B cell (primary cell): Measurements from ENCODE around the gene SIDT2. TPM values are rescaled to one million over a fixed set of nuclear protein-coding genes. Genes with fewer than 3 reads are reported as not detected.

Experiments
- ATAC-seq: fragments of 200-7000 bp; cut with Tn5 transposase; one replicate; pipeline ENCODE4 v1.10.0; 2021; ENCODE audit warnings: low read depth, mild to moderate bottlenecking, moderate number of reproducible peaks, moderate library complexity
- CTCF ChIA-PET: fragments of 350-600 bp; sonication (Branson Sonifier 250); formaldehyde crosslinking; loops from one replicate; lab custom pipeline; 2021; ENCODE audit warnings: antibody characterized with exemption, inconsistent platforms; lab: Charles Lee
- POLR2A ChIA-PET: fragments of 350-600 bp; sonication (Branson Sonifier 250); formaldehyde crosslinking; loops from one replicate; lab custom pipeline; 2021; ENCODE audit warnings: antibody characterized with exemption; lab: Charles Lee
- DNase-seq: peaks from one replicate; pipeline ENCODE4 v3.0.0; 2013
- H2AFZ ChIP-seq: 2 replicates; pipeline ENCODE4 v1.6.1; 2012; ENCODE audit warnings: mild to moderate bottlenecking, low read depth, low read length; ENCODE audit not compliant: insufficient read depth, poor library complexity, severe bottlenecking
- H3K27ac ChIP-seq, 2 donors: 1 replicate in 1 of 2; 2 replicates in 1 of 2; pipeline ENCODE4 v1.5.1; 2012 to 2013; ENCODE audit warnings: low read length in 2 of 2, mild to moderate bottlenecking in 2 of 2, moderate library complexity in 1 of 2
- H3K27me3 ChIP-seq, 4 experiments: fragments of 200-600 bp in 1 of 4; sonication (generic) in 1 of 4; replicated peaks in 1 of 4; 1 replicate in 2 of 4; 2 replicates in 2 of 4; pipeline versions ENCODE4 v1.6.1 to v1.7.0; 2013 to 2016; ENCODE audit warnings: low read length in 3 of 4, mild to moderate bottlenecking in 2 of 4, mixed read lengths in 1 of 4, moderate library complexity in 1 of 4; ENCODE audit not compliant: insufficient read depth in 4 of 4, control insufficient read depth in 3 of 4; ENCODE audit errors: control extremely low read depth in 1 of 4
- H3K36me3 ChIP-seq, 2 experiments: replicated peaks in 1 of 2; 1 replicate in 1 of 2; 2 replicates in 1 of 2; pipeline versions ENCODE4 v1.6.1 to v1.7.1; 2013; ENCODE audit warnings: low read length in 1 of 2; ENCODE audit not compliant: insufficient read depth in 2 of 2, control insufficient read depth in 1 of 2; ENCODE audit errors: control extremely low read depth in 1 of 2, extremely low read depth in 1 of 2
- H3K4me1 ChIP-seq, 2 donors: fragments of 200-600 bp in 1 of 2; sonication (generic) in 1 of 2; 1 replicate in 1 of 2; 2 replicates in 1 of 2; pipeline versions ENCODE4 v1.5.1 to v1.6.1; 2013 to 2017; ENCODE audit warnings: low read length in 2 of 2; ENCODE audit not compliant: control insufficient read depth in 2 of 2, insufficient read depth in 2 of 2
- H3K4me2 ChIP-seq: replicated peaks from 2 replicates; pipeline ENCODE3; 2012; ENCODE audit warnings: mild to moderate bottlenecking, low read depth, low read length; ENCODE audit not compliant: poor library complexity, severe bottlenecking
- H3K4me3 ChIP-seq, 5 experiments: fragments of 200-600 bp in 1 of 5; sonication (generic) in 1 of 5; 1 replicate in 3 of 5; 2 replicates in 2 of 5; pipeline versions ENCODE4 v1.5.1 to v1.7.0; 2011 to 2016; ENCODE audit warnings: low read length in 4 of 5, mild to moderate bottlenecking in 4 of 5, low read depth in 2 of 5, control low read depth in 1 of 5, moderate library complexity in 1 of 5; ENCODE audit not compliant: insufficient read depth in 1 of 5; ENCODE audit errors: control extremely low read depth in 1 of 5, extremely low read depth in 1 of 5
- H3K79me2 ChIP-seq: fragments of 200-600 bp; sonication (generic); one replicate; pipeline ENCODE4 v1.6.0; 2016; ENCODE audit warnings: low read length; ENCODE audit not compliant: control insufficient read depth, insufficient read depth
- H3K9ac ChIP-seq: fragments of 200-600 bp; sonication (generic); 2 replicates; pipeline ENCODE4 v1.6.1; 2017; ENCODE audit warnings: mild to moderate bottlenecking, low read length, moderate library complexity
- H3K9me3 ChIP-seq, 3 donors: one replicate each; pipeline versions ENCODE4 v1.6.1 to v1.7.1; 2013; ENCODE audit warnings: low read length in 2 of 3; ENCODE audit not compliant: control insufficient read depth in 2 of 3, insufficient read depth in 1 of 3; ENCODE audit errors: control extremely low read depth in 1 of 3
- H4K20me1 ChIP-seq: 2 replicates; pipeline ENCODE4 v1.6.0; 2012; ENCODE audit warnings: mild to moderate bottlenecking, low read length; ENCODE audit not compliant: insufficient read depth, control insufficient read depth, poor library complexity, severe bottlenecking
- H3K27ac Mint-ChIP-seq: one replicate; pipeline ENCODE4 v1.8.0; 2021; ENCODE audit warnings: mixed read lengths
- H3K27me3 Mint-ChIP-seq: one replicate; pipeline ENCODE4 v1.8.0; 2021; ENCODE audit warnings: mixed read lengths
- H3K4me1 Mint-ChIP-seq: one replicate; pipeline ENCODE4 v1.8.0; 2021; ENCODE audit warnings: mixed read lengths
- H3K4me3 Mint-ChIP-seq: one replicate; pipeline ENCODE4 v1.8.0; 2021; ENCODE audit warnings: mixed read lengths
- H3K9me3 Mint-ChIP-seq: one replicate; pipeline ENCODE4 v1.8.0; 2022; ENCODE audit warnings: mixed read lengths; ENCODE audit not compliant: insufficient read depth
- EZH2 ChIP-seq: IDR thresholded peaks from 2 replicates; pipeline ENCODE4 v1.6.1; 2012; ENCODE audit warnings: borderline replicate concordance, low read depth, mild to moderate bottlenecking, moderate library complexity, low read length; ENCODE audit not compliant: insufficient read depth, poor library complexity, severe bottlenecking
- WGBS: methylation state at CpG from one replicate; pipeline ENCODE4 v1.1.5; 2013; ENCODE audit warnings: missing lambda C conversion rate; ENCODE audit not compliant: insufficient coverage; 5-methylcytosine and 5-hydroxymethylcytosine counted together
- intact Hi-C: fragments of 100-400 bp; cut with micrococcal nuclease; formaldehyde crosslinking; loops from one replicate; pipeline ENCODE4 v1.10.0; 2022
- polyA plus RNA-seq: library from polyadenylated mRNA; depleted of rRNA; stranded (reverse); fragments of >200 nt; gene quantifications from 2 replicates; pipeline ENCODE4 v1.2.3, GENCODE V29; 2012
- total RNA-seq, 2 donors: library from RNA; stranded (reverse); fragments of 120-200 nt in 1 of 2; gene quantifications; 1 replicate in 1 of 2; 2 replicates in 1 of 2; pipeline versions ENCODE4 v1.2.3 to v1.2.4, GENCODE V29; 2013 to 2022
- TF ChIP-seq, protein P1 (sequence below): fragments of 200-600 bp; IDR thresholded peaks from one replicate; pipeline ENCODE4 v1.8.0; 2022; ENCODE audit warnings: antibody characterized with exemption, mild to moderate bottlenecking

SIDT2 gene
- total and polyA plus RNA-seq, 2 donors (not counting 1 experiment from before 2014, with no cell fraction given) = 78.9 to 241 TPM

DNA sequence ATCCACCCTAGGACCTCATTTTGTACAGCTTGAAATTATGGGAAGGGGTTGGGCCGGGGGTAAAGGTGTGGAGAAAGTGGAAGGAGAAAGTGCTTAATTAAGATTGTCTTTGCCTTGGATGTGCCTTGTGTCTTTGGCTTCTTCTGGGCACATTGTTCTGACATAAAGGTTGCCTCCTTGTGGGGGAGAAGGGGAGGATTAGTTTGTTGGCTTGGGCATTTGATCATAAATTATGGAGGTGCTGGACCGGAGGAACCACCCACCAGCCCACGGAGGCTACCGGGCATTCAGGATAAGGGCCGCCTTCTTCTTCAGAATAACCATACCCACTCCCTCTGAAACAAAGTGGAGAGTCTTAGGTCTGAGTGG, 33.2 kb upstream of the SIDT2 start:
- peak overlapping the region; percentile 92 for H2AFZ ChIP-seq
- intact Hi-C loops = loop anchor here (10.0 kb wide), 1 partner anchor 179 kb away; the partner anchor contains the start of gene CEP164

DNA sequence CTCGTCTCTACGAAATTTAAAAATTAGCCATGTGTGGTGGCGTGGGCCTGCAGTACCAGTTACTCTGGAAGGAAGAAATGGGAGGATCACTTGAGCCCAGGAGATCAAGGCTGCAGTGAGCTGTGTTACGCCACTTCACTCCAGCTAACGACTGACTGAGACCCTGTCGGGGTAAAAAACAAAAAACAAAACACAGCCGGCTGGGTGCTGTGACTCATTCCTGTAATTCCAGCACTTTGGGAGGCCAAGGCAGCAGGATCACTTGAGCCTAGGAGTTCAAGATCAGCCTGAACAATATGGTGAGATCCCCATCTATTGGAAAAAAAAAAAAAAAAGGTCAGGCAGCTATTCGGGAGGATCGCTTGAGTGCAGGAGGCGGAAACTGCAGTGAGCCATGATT, 32.0 kb upstream of the SIDT2 start:
- Histone ChIP-seq H3K79me2 (peaks cover 80% of the 10 kb centered on the region), H3K27ac (peak overlapping the region in 1 of 2 donors; percentile 7), H2AFZ (no peak overlapping the region), H3K9ac (no peak overlapping the region), H3K9me3 (no peaks in the 10 kb centered on the region), H3K27me3 (no peaks in the 10 kb centered on the region), H4K20me1 (peaks cover 54% of the 10 kb centered on the region), H3K4me3 (no peak overlapping the region), H3K4me2 (peak overlapping the region; percentile 86), H3K36me3 (peaks cover 0 to 25% of the 10 kb centered on the region in 2 experiments), H3K4me1 (peaks cover 20 to 25% of the 10 kb centered on the region in 2 donors)
- no peak for ATAC-seq
- intact Hi-C loops = loop anchor here (10.0 kb wide), 1 partner anchor 178 kb away; the partner anchor contains the start of gene CEP164
- Mint-ChIP-seq H3K9me3 (no peaks in the 10 kb centered on the region), H3K27ac (peak overlapping the region; percentile 46), H3K4me1 (peaks cover 50% of the 10 kb centered on the region), H3K27me3 (no peaks in the 10 kb centered on the region), H3K4me3 (peak overlapping the region; percentile 95)
- ChIA-PET POLR2A (interaction anchor here (0.6 kb wide), 2 partner anchors 19 to 1414 kb away, joined by 3 to 7 read pairs; no protein-coding TSS in a partner anchor), CTCF (interaction anchor here (0.6 to 4.0 kb wide), 4 partner anchors 33 to 376 kb away, joined by 3 to 38 read pairs (median 4); partner anchors contain the start of gene SIDT2)
- 91% methylated on average over 7 of the region's 10 CpGs for WGBS
- DNase-seq = no peak
- no peak for TF ChIP-seq EZH2
- TF ChIP-seq, protein P1, sequence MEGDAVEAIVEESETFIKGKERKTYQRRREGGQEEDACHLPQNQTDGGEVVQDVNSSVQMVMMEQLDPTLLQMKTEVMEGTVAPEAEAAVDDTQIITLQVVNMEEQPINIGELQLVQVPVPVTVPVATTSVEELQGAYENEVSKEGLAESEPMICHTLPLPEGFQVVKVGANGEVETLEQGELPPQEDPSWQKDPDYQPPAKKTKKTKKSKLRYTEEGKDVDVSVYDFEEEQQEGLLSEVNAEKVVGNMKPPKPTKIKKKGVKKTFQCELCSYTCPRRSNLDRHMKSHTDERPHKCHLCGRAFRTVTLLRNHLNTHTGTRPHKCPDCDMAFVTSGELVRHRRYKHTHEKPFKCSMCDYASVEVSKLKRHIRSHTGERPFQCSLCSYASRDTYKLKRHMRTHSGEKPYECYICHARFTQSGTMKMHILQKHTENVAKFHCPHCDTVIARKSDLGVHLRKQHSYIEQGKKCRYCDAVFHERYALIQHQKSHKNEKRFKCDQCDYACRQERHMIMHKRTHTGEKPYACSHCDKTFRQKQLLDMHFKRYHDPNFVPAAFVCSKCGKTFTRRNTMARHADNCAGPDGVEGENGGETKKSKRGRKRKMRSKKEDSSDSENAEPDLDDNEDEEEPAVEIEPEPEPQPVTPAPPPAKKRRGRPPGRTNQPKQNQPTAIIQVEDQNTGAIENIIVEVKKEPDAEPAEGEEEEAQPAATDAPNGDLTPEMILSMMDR = no peak

More for the DNA sequence above, 33.2 kb upstream of the SIDT2 start:
- Mint-ChIP-seq H3K27me3 (no peaks in the 10 kb centered on the region), H3K4me1 (peaks cover 42% of the 10 kb centered on the region), H3K9me3 (no peaks in the 10 kb centered on the region), H3K4me3 (peak overlapping the region; percentile 95), H3K27ac (peak overlapping the region; percentile 98)
- no peaks in the 10 kb centered on the region for H3K27me3 ChIP-seq
- 0% methylated on average over 1 of the region's 5 CpGs for WGBS
- TF ChIP-seq EZH2 = no peak
- TF ChIP-seq, protein P1 = peak; percentile 39
- H3K27ac ChIP-seq = peak overlapping the region; percentile 80 to 87
- ATAC-seq (no peak), DNase-seq (no peak)
- ChIA-PET POLR2A (interaction anchor here (0.5 to 3.4 kb wide), 11 partner anchors 9 to 1852 kb away, joined by 3 to 34 read pairs (median 4); partner anchors contain the start of genes CENATAC, CEP164, SIDT2 and SIK3), CTCF (interaction anchor here (1.0 to 4.0 kb wide), 9 partner anchors 31 to 358 kb away, joined by 3 to 38 read pairs (median 5); partner anchors contain the start of genes PCSK7, RNF214, SIDT2 and ZPR1)
- no peaks in the 10 kb centered on the region for H3K9me3 ChIP-seq
- H3K79me2 ChIP-seq = peaks cover 68% of the 10 kb centered on the region
- peak overlapping the region; percentile 83 for H3K9ac ChIP-seq
- peaks cover 51% of the 10 kb centered on the region for H4K20me1 ChIP-seq
- peaks cover 0 to 25% of the 10 kb centered on the region in 2 experiments for H3K36me3 ChIP-seq
- peak overlapping the region; percentile 78 to 88 (median 82) for H3K4me3 ChIP-seq
- H3K4me2 ChIP-seq = peak overlapping the region; percentile 86
- H3K4me1 ChIP-seq = peaks cover 20 to 25% of the 10 kb centered on the region in 2 donors
